H1 (cell line): ENCODE measurements around the gene KBTBD2. TPM values are rescaled to one million over a fixed set of nuclear protein-coding genes. Genes with fewer than 3 reads are reported as not detected.
"Not testable (repeated sequence)": the region's sequence is repeated elsewhere in the genome, so short reads cannot be mapped to it uniquely, and the experiment has no call there.

Source experiments
- CTCF ChIA-PET: fragments of 300-600 bp; sonication (Branson Sonifier 250); formaldehyde crosslinking; loops from one replicate; lab custom pipeline; 2021; ENCODE audit not compliant: partially characterized antibody; lab: Charles Lee
- POLR2A ChIA-PET: fragments of 300-600 bp; sonication (Branson Sonifier 250); formaldehyde crosslinking; loops from one replicate; lab custom pipeline; 2021; ENCODE audit warnings: inconsistent platforms; ENCODE audit not compliant: partially characterized antibody; lab: Charles Lee
- DNase-seq, 2 experiments: peaks; one replicate each; pipeline versions ENCODE4 v3.0.0 to v3.0.0-alpha.2; 2010 to 2022; ENCODE audit warnings: low spot score in 2 of 2, low read depth in 1 of 2, mixed read lengths in 1 of 2
- FAIRE-seq: peaks from 2 replicates; lab custom pipeline; 2011; peaks lifted over from hg19 to GRCh38; lab: Jason Lieb, UNC
- H2AFZ ChIP-seq: 2 replicates; pipeline ENCODE4 v1.8.1; 2012; ENCODE audit warnings: low read length, inconsistent platforms
- H2AK5ac ChIP-seq: 2 replicates; pipeline ENCODE4 v1.6.1; 2013; ENCODE audit warnings: low read depth, low read length
- H2BK120ac ChIP-seq: replicated peaks from 2 replicates; pipeline ENCODE3; 2013; ENCODE audit warnings: low read depth, low read length, inconsistent platforms
- H2BK12ac ChIP-seq: 2 replicates; pipeline ENCODE4 v1.6.1; 2013; ENCODE audit warnings: low read depth, low read length
- H2BK15ac ChIP-seq: 2 replicates; pipeline ENCODE4 v1.6.1; 2013; ENCODE audit warnings: low read length
- H2BK20ac ChIP-seq: 2 replicates; pipeline ENCODE4 v1.6.1; 2013; ENCODE audit warnings: low read length
- H2BK5ac ChIP-seq: 2 replicates; pipeline ENCODE4 v1.6.1; 2013; ENCODE audit warnings: low read depth, low read length
- H3K14ac ChIP-seq: 2 replicates; pipeline ENCODE4 v1.6.1; 2013; ENCODE audit warnings: inconsistent platforms; ENCODE audit not compliant: insufficient read length
- H3K18ac ChIP-seq: 2 replicates; pipeline ENCODE4 v1.6.1; 2013; ENCODE audit warnings: low read length; ENCODE audit errors: extremely low read depth
- H3K23ac ChIP-seq: 2 replicates; pipeline ENCODE4 v1.6.1; 2013; ENCODE audit warnings: inconsistent platforms; ENCODE audit not compliant: insufficient read length
- H3K23me2 ChIP-seq: 2 replicates; pipeline ENCODE4 v1.6.1; 2013; ENCODE audit warnings: low read depth, low read length
- H3K27ac ChIP-seq: 2 replicates; pipeline ENCODE4 v1.6.1; 2011; ENCODE audit warnings: low read depth, low read length, inconsistent platforms
- H3K27me3 ChIP-seq, 4 experiments: replicated peaks in 1 of 4; 1 replicate in 1 of 4; 2 replicates in 3 of 4; pipeline versions ENCODE4 v1.6.1 to v1.8.1; 2011 to 2013; ENCODE audit warnings: low read length in 3 of 4, mild to moderate bottlenecking in 3 of 4, inconsistent platforms in 2 of 4, mixed read lengths in 2 of 4, moderate library complexity in 1 of 4; ENCODE audit not compliant: control insufficient read depth in 3 of 4, insufficient read depth in 3 of 4; ENCODE audit errors: extremely low read depth in 1 of 4
- H3K36me3 ChIP-seq, 4 experiments: 2 replicates each; pipeline versions ENCODE4 v1.6.1 to v1.8.1; 2011 to 2013; ENCODE audit warnings: mild to moderate bottlenecking in 4 of 4, low read length in 3 of 4, moderate library complexity in 2 of 4, control low read depth in 1 of 4, inconsistent platforms in 1 of 4; ENCODE audit not compliant: insufficient read depth in 4 of 4, control insufficient read depth in 2 of 4
- H3K4ac ChIP-seq: replicated peaks from 2 replicates; pipeline ENCODE3; 2013; ENCODE audit warnings: low read length, low read depth, mixed read lengths, inconsistent platforms; ENCODE audit not compliant: insufficient read length
- H3K4me1 ChIP-seq, 4 experiments: replicated peaks in 1 of 4; 1 replicate in 1 of 4; 2 replicates in 3 of 4; pipeline versions ENCODE4 v1.6.1 to v1.8.1; 2011 to 2013; ENCODE audit warnings: low read length in 3 of 4, inconsistent platforms in 2 of 4, mixed read lengths in 1 of 4; ENCODE audit not compliant: insufficient read depth in 4 of 4, control insufficient read depth in 3 of 4
- H3K4me2 ChIP-seq, 2 experiments: 2 replicates each; pipeline versions ENCODE4 v1.6.1 to v1.8.1; 2011 to 2013; ENCODE audit warnings: low read depth in 2 of 2, low read length in 2 of 2, control low read depth in 1 of 2, inconsistent platforms in 1 of 2, mild to moderate bottlenecking in 1 of 2; ENCODE audit not compliant: insufficient read depth in 1 of 2
- H3K4me3 ChIP-seq, 4 experiments: fragments of 200-600, 300-600 bp in 1 of 4; sonication (generic), shearing (Covaris generic), sonication (Bioruptor Twin) in 1 of 4; 2 replicates each; pipeline versions ENCODE4 v1.5.1 to v1.8.1; 2011 to 2016; ENCODE audit warnings: low read length in 4 of 4, low read depth in 3 of 4, control low read depth in 2 of 4, inconsistent platforms in 2 of 4, mild to moderate bottlenecking in 2 of 4, mixed read lengths in 1 of 4, moderate library complexity in 1 of 4; ENCODE audit not compliant: insufficient read depth in 2 of 4; ENCODE audit errors: extremely low read depth in 1 of 4
- H3K56ac ChIP-seq: replicated peaks from 2 replicates; pipeline ENCODE3; 2013; ENCODE audit warnings: low read depth, mild to moderate bottlenecking, mixed read lengths, low read length, inconsistent platforms; ENCODE audit not compliant: insufficient read length
- H3K79me1 ChIP-seq: 2 replicates; pipeline ENCODE4 v1.6.1; 2013; ENCODE audit warnings: low read depth, low read length, control low read depth
- H3K79me2 ChIP-seq, 2 experiments: 2 replicates each; pipeline versions ENCODE4 v1.6.1 to v1.8.1; 2012 to 2013; ENCODE audit warnings: low read length in 2 of 2, mild to moderate bottlenecking in 2 of 2, inconsistent platforms in 1 of 2; ENCODE audit not compliant: insufficient read depth in 2 of 2, control insufficient read depth in 1 of 2
- H3K9ac ChIP-seq, 4 experiments: replicated peaks in 1 of 4; 1 replicate in 1 of 4; 2 replicates in 3 of 4; pipeline versions ENCODE4 v1.6.1 to v1.8.1; 2011 to 2013; ENCODE audit warnings: low read depth in 3 of 4, low read length in 3 of 4, control low read depth in 2 of 4, mild to moderate bottlenecking in 2 of 4, moderate library complexity in 2 of 4, inconsistent platforms in 1 of 4; ENCODE audit errors: extremely low read depth in 1 of 4
- H3K9me3 ChIP-seq, 2 experiments: 2 replicates each; pipeline versions ENCODE4 v1.6.1 to v1.8.1; 2012 to 2013; ENCODE audit warnings: mild to moderate bottlenecking in 2 of 2, moderate library complexity in 2 of 2, control low read depth in 1 of 2, inconsistent platforms in 1 of 2, low read depth in 1 of 2, low read length in 1 of 2, mixed read lengths in 1 of 2; ENCODE audit not compliant: insufficient read depth in 2 of 2
- H4K20me1 ChIP-seq, 2 experiments: replicated peaks in 1 of 2; 2 replicates each; pipeline versions ENCODE3 to v1.8.1; 2011 to 2013; ENCODE audit warnings: inconsistent platforms in 2 of 2, low read length in 2 of 2, mild to moderate bottlenecking in 1 of 2; ENCODE audit not compliant: insufficient read depth in 2 of 2, control insufficient read depth in 1 of 2
- H4K5ac ChIP-seq: 2 replicates; pipeline ENCODE4 v1.6.1; 2013; ENCODE audit warnings: low read length, low read depth, mixed read lengths, inconsistent platforms; ENCODE audit not compliant: insufficient read length
- H4K8ac ChIP-seq: 2 replicates; pipeline ENCODE4 v1.8.0; 2013; ENCODE audit warnings: mild to moderate bottlenecking, moderate library complexity, low read length, inconsistent platforms; ENCODE audit not compliant: insufficient read depth; ENCODE audit errors: extremely low read depth
- H4K91ac ChIP-seq: replicated peaks from 2 replicates; pipeline ENCODE3; 2013; ENCODE audit warnings: low read length, mixed read lengths, inconsistent platforms; ENCODE audit not compliant: insufficient read length
- WGBS, 2 experiments: shearing (Covaris generic) in 1 of 2; methylation state at CpG; one replicate each; pipeline versions ENCODE4 v1.1.6 to v1.1.7; 2013 to 2015; ENCODE audit warnings: low lambda C conversion rate in 2 of 2, mixed read lengths in 2 of 2, inconsistent platforms in 1 of 2, low coverage in 1 of 2, missing lambda C conversion rate in 1 of 2; ENCODE audit not compliant: insufficient replicate concordance in 2 of 2, insufficient coverage in 1 of 2, insufficient read length in 1 of 2; ENCODE audit errors: extremely low coverage in 1 of 2, missing lambda C conversion rate in 1 of 2; 5-methylcytosine and 5-hydroxymethylcytosine counted together
- polyA plus RNA-seq, 7 experiments: library from polyadenylated mRNA; depleted of rRNA in 3 of 7; stranded (reverse) in 5 of 7; unstranded in 2 of 7; fragments of >200 nt in 5 of 7; fragments of 200-250 nt in 2 of 7; gene quantifications; 1 replicate in 5 of 7; 2 replicates in 1 of 7; 4 replicates in 1 of 7; pipeline versions ENCODE4 v1.2.1 to v1.2.3, GENCODE V29; 2011 to 2013; ENCODE audit warnings: missing spikeins in 2 of 7, mixed read lengths in 2 of 7
- total RNA-seq: library from RNA; stranded (reverse); fragmentation: NEBNext Ultra II Directional; extraction: Animal tissue kit (Norgen Biotek cat#: 25700); gene quantifications from 2 replicates; pipeline ENCODE4 v1.2.1, GENCODE V29; 2021

KBTBD2 gene
- total and polyA plus RNA-seq, 2 of the 8 experiments (the other 6 are each of a cell fraction or from before 2014, with no cell fraction given) = 13.1 to 25.7 TPM

DNA sequence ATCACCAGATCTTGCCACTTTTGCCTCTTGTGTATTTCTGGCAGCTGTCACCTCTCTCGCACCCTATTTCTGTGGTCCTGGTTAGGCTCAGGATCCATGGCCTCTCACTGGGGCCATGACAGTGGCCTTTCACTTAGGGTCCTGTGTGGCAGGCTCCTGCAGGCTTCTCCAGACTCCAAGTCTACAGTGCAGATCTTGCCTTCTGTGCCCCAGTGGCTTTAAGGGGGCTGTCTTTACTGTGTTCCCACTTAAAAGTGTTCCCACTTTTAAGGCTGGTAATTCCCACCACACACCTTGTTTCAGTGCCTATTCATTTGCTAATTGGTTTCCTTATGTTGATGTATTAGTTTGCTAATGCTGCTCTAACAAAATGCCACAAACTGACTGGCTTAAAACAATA is 27.7 kb downstream of the KBTBD2 start:
- POLR2A ChIA-PET = interaction anchor here (1.0 kb wide), 1 partner anchor 13 kb away, joined by 3 read pairs; no protein-coding TSS in a partner anchor
- H3K23ac ChIP-seq, H3K79me2 ChIP-seq, H3K4ac ChIP-seq, H3K4me1 ChIP-seq, H3K4me2 ChIP-seq, H4K20me1 ChIP-seq, H3K79me1 ChIP-seq, H3K14ac ChIP-seq, DNase-seq, H2BK120ac ChIP-seq, H3K23me2 ChIP-seq, H3K27ac ChIP-seq, H3K18ac ChIP-seq, H3K4me3 ChIP-seq, H3K56ac ChIP-seq, H2BK5ac ChIP-seq, H4K5ac ChIP-seq, H4K8ac ChIP-seq, H2BK15ac ChIP-seq, H2AFZ ChIP-seq, H4K91ac ChIP-seq, H2AK5ac ChIP-seq, H3K27me3 ChIP-seq, H2BK12ac ChIP-seq, H3K9ac ChIP-seq, H2BK20ac ChIP-seq: not testable (repeated sequence)
- FAIRE-seq = peak; percentile 48
- CTCF ChIA-PET = interaction anchor here (0.8 kb wide), 1 partner anchor 164 kb away, joined by 3 read pairs; no protein-coding TSS in a partner anchor
- Histone ChIP-seq H3K36me3 (peaks cover 0 to 12% (median 4%) of the 10 kb centered on the region in 4 experiments; a peak in 3 of 8 replicates), H3K9me3 (peaks cover 8 to 13% of the 10 kb centered on the region in 2 experiments)
- WGBS, 2 experiments = 100% methylated on average over 1 of the region's 1 CpG; no CpG with 5 or more reads in 1 of the 2 experiments
